OCI-LY3 (cell line): ENCODE measurements around the gene VPS25.

ENCODE experiments used
- CTCF ChIP-seq: fragments of 200-600, 300-600 bp; sonication (generic); IDR thresholded peaks from 2 replicates; pipeline ENCODE4 v1.5.1; 2014; ENCODE audit warnings: antibody characterized with exemption, low read length, low read depth
- EZH2phosphoT487 ChIP-seq: fragments of 200-600 bp; shearing (Covaris generic); IDR thresholded peaks from 2 replicates; pipeline ENCODE4 v1.6.1; 2018; ENCODE audit warnings: antibody characterized with exemption, mixed run types, low read depth

DNA sequence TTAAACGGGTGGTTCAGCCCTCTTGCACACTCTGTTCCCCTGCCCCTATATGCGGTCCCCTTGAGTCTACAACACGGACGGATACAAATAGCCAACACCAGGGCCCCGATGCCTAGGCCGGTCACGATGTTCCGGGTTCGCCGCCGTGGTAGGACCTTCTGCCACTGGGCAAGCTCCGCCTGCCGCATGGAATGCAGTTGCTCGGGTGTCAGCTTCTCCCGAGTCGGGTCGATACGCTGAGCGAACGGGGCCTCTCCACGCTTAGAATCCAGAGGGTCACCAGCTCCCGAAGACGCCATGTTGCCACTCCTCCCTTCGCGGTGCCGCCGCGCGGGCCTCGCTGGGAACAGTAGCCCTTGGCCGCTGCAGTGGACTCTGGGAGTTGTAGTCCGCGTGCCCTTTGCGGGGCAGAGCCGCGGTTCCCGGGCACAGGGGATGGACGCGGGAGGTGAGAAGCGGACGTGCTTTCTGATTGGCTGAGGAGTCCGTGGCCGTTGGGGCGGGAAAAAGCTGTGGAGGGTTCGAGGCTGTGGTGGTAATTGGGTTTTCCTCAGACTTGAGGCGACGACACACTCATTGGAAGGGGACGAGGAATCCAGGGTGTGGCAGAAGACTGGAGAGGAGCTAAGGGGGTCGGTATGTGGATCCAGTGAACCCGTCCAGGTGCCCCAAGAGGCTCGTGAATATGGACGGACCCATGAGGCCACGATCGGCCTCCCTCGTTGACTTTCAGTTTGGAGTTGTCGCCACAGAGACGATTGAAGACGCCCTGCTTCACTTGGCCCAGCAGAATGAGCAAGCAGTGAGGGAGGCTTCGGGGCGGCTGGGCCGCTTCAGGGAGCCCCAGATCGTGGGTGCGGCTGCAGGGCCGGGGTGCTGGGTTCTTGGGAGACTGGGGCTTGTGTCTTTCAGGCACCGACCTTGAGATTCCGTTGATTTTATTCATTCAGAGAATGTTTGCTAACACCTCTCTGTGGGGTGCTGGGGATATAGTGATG is 25.4 kb downstream of the VPS25 start, which contains the start of the genes CNTD1 and COA3:
- TF ChIP-seq CTCF (no peak), EZH2phosphoT487 (no peak)
